GM19043 (cell line): ENCODE results near the gene C12orf60.
"Not testable (repeated sequence)": the region's sequence is repeated elsewhere in the genome, so short reads cannot be mapped to it uniquely, and the experiment has no call there.

Experiments
- ATAC-seq: cut with Tn5 transposase; IDR thresholded peaks from one replicate; pipeline ENCODE4 v1.9.1; 2021; ENCODE audit warnings: low read depth; ENCODE audit not compliant: unreplicated experiment

Gene C12orf60, protein sequence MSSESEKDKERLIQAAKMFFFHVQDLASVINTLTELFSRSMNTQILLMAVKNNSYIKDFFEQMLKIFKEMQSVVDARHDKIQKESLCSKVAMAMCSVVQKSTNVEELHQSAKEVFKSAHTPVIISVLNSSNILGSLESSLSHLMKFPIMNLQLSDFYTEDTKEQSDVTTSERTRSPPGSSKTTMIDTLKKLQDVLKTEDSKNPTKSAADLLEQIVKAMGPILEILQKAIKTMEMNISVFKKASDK

GRCh38 chr12:14803011-14803829 is at the start of gene C12orf60, which contains the start of gene WBP11:
Gene C12orf60 (plus strand): TSS chr12:14803670. CDS start chr12:14822936, 19,266 bp downstream.
Gene WBP11 (minus strand): TSS chr12:14803478. CDS start chr12:14801383, 2,095 bp downstream.
- ATAC-seq: peak; percentile 100

GRCh38 chr12:14756334-14757143 is 46.9 kb upstream of the C12orf60 start:
- ATAC-seq: no peak

DNA sequence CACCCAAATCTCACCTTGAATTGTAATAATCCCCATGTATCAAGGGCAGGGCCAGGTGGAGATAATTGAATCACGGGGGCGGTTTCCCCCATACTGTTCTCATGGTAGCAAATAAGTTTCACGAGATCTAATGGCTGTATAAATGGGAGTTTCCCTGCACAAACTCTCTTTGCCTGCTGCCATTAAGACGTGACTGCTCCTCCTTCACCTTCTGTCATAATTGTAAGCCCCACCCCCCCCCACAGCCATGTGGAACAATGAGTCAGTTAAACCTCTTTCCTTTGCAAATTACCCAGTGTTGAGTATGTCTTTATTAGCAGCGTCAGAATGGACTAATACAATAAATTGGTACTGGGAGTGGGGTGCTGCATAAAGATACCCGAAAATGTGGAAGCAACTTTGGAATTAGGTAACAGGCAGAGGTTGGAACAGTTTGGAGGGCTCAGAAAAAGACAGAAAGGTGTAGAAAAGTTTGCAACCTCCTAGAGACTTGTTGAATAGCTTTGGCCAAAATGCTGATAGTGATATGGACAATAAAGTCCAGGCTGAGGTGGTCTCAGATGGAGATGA is 43.7 kb upstream of the C12orf60 start:
- not testable (repeated sequence) for ATAC-seq

DNA sequence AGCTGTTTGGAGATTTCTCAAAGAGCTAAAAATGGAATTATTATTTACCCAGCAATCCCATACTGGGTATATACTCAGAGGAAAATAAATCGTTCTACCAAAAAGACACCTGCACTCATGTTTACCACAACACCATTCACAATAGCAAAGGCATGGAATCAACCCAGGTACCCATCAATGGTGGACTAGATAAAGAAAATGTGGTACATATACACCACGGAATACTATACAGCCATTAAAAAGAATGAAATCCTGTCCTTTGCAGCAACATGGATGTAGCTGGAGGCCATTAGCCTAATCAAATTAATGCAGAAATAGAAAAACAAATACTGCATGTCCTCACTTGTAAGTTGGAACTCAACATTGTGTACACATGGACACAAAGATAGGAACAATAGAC is 38.1 kb upstream of the C12orf60 start:
- no peak for ATAC-seq

GRCh38 chr12:14766020-14766419 is 37.5 kb upstream of the C12orf60 start:
- ATAC-seq: not testable (repeated sequence)

- ATAC-seq: no peak
Observed at GRCh38 chr12:14766649-14767215, 36.7 kb upstream of the C12orf60 start.

- ATAC-seq: no peak
Observed at GRCh38 chr12:14767617-14768016, 35.9 kb upstream of the C12orf60 start.

DNA sequence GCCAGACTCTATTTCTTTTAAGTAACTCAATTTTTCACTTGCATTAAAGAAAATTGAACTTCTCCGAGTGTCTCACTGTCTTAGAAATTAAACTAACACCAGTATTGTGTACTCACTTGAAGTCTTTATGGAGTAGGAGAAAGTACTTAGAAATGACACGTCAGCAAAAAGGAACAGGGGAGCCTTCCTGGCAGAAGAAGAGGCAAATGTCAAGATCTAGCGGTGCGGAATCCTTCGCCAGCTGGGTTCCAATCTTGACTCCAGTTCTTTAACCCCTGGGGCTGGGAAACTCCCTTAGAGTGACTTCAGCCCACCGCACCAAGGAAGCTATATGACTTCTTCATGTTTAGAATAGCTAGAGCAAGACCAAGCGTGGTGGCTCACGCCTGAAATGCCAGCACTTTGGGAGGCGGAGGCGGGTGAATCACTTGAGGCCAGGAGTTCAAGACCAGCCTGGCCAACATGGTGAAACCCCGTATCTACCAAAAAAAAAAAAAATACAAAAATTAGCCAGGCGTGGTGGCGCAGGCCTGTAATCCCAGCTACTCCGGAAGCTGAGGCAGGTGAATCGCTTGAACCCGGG is 34.6 kb upstream of the C12orf60 start:
- ATAC-seq: no peak

- ATAC-seq: peak; percentile 2
Observed at GRCh38 chr12:14769466-14769968, 34.0 kb upstream of the C12orf60 start.

DNA sequence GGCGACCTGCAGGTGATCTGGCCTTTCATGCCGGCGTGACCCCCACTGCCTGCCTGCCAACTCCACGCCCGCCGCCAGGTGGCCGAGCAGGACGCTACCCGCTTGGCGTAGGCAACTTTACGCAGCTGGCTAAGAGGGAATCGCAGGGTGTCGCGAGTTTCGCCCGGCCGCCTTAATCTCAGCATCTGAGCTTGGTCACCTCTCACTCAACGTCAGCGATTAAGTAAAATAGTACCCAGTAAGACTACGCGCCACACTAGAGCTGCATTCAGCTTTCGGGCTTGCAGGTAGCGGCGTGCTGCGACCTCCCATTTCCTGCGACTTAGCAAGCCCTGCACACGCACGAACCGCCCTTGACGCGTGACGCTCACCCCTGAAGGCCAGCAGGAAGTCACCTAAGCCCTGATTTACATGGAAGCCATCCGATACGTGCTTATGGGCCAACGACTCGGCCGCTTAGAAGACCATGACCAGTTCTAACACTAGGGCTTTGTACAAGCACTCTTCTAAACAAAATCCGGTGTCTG is 33.4 kb upstream of the C12orf60 start:
- ATAC-seq: peak; percentile 28

DNA sequence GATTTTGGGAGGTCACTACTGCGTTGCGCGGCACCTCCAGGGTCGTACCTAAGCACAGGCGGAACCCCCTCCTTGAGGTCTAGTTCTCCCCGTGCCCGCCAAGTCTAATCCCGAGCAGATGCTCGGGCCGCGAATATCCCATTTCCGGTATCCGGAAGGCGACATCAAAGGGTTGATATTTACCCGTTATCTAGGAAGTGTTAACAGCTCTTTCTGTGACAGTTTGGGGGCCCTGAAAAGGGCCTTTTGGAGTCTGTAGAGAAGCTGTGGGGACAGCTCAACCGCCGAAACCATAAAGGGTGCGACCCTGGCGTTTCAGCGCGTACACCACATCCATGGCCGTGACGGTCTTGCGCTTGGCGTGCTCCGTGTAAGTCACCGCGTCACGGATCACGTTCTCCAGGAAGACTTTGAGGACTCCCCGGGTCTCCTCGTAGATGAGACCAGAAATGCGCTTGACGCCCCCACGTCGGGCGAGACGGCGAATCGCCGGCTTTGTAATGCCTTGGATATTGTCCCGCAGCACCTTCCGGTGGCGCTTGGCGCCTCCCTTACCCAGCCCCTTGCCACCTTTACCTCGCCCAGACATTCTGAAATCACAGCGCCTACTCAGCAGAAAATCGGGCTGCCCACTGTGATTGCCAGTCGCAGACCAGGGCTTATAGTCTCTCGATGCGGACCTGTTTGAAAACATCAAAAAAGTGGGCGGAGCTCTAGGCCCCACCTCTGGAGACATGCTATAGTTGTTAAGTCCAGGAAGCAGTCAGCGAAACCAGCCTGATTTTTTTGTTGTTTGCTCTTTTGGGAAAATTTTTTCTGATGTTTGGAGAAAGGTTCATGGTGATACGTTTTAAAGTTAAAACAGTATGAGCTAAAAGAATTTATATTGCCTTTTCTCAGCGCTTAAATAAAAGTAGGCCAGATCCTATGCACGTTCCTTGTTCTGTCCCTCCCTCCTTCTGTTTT is 32.7 kb upstream of the C12orf60 start:
- ATAC-seq: peak; percentile 18

GRCh38 chr12:14771651-14772137 is 31.8 kb upstream of the C12orf60 start:
- no peak for ATAC-seq

DNA sequence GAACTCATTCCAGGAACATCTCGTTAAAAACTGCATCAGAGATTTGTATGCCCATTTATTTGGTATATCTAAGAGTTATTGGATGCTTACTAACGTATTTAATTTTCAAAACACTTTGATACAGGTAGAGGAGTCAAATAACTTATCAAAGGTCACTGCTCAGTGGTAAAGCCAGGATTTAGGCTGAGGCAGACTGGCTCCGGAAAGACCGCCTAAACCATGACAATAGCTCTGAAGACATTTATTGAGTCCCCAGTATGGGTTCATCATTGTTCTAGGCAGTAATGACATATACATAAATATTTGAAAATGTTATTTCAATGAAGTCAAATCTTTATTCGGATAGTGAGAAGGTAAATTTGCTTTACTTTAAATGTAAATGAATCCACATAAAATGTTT is 30.5 kb upstream of the C12orf60 start:
- ATAC-seq: no peak

DNA sequence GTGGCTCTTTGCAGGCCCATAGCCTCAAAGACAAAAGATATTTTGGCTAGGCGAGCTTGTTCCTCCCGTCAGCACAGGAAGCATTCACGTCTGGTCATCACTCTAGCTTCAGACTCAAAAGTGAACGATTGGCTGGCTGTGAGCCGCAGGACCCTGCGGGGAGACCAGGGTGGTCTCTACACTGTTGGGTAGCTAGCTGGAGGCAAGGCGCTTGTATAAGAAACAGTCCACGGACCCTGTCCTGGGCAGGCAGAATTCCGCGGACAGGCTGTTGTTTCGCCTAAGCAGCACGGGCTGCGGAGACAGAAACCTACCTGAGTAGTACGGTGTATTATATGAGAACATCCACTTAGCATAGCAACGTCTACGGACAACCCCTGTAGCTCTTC is 29.8 kb upstream of the C12orf60 start:
- peak; percentile 14 for ATAC-seq

DNA sequence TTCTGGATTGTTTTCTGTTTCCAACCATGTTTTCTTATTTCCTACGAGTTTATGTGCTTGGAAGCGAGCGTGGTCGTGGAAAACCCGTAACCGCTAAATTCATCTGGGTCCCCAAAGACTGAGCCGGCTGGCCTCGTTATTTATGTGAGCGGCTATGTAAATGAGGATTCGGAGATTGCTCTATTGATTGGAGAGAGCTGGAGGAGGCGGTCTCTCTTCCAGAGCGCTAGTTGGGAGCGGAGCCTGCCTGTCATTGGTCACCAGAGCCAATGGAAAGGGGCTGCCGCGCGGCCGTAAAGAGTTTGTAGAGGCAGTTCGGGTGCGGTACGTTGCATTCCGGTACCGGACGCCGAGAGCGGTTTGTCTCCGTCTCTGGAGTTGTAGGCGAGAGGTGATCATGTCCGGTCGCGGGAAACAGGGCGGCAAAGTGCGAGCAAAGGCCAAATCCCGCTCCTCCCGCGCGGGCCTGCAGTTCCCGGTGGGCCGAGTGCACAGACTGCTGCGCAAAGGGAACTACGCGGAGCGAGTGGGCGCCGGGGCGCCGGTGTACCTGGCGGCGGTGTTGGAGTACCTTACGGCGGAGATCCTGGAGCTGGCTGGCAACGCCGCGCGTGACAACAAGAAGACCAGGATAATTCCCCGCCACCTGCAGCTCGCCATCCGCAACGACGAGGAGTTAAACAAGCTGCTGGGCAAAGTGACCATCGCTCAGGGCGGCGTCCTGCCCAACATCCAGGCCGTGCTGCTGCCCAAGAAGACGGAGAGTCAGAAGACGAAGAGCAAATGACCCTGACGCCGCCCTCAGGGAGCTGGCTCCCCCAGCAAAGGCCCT is 29.2 kb upstream of the C12orf60 start:
- peak; percentile 52 for ATAC-seq

GRCh38 chr12:14774906-14775635 is 28.4 kb upstream of the C12orf60 start:
- no peak for ATAC-seq

GRCh38 chr12:14775636-14775980 is 27.9 kb upstream of the C12orf60 start:
- ATAC-seq: no peak
